Erythroblast (primary cell): ENCODE measurements around the gene FAM118A.

Experiments
- GATA1 ChIP-seq: IDR thresholded peaks from 2 replicates; pipeline ENCODE4 v1.6.1; 2011; ENCODE audit warnings: low read depth, mild to moderate bottlenecking, control low read depth, low read length, moderate library complexity
- POLR2A ChIP-seq: IDR thresholded peaks from 2 replicates; pipeline ENCODE4 v1.6.1; 2011; ENCODE audit warnings: mild to moderate bottlenecking, low read length

GRCh38 chr22:45268167-45268957 is 41.4 kb upstream of the FAM118A start:
- no peak for TF ChIP-seq POLR2A
- TF ChIP-seq GATA1 = no peak
